IMR-90 (cell line): ENCODE results near the gene SLC48A1. TPM values are rescaled to one million over a fixed set of nuclear protein-coding genes. Genes with fewer than 3 reads are reported as not detected.

ENCODE experiments used
- ATAC-seq: fragments of 200-7000 bp; cut with Tn5 transposase; 2 replicates; pipeline ENCODE4 v1.9.1; 2020; ENCODE audit warnings: low read depth, mild to moderate bottlenecking, moderate library complexity
- BruUV-seq: library from RNA; stranded (reverse); fragments of 400-500 nt; replicated peaks from 2 replicates; lab custom pipeline; 2021; lab: Mats Ljungman, UMichigan
- CTCF ChIA-PET: fragments of 300-600 bp; formaldehyde crosslinking; extraction: SDS; loops from one replicate; lab custom pipeline; 2021; ENCODE audit warnings: antibody characterized with exemption; lab: Yijun Ruan, JAX
- POLR2A ChIA-PET: fragments of 300-600 bp; sonication (Branson Sonifier 250); formaldehyde crosslinking; loops from one replicate; lab custom pipeline; 2022; ENCODE audit warnings: antibody characterized with exemption; ENCODE audit not compliant: unreplicated experiment; lab: Charles Lee
- DNase-seq: peaks from one replicate; pipeline ENCODE4 v3.0.0; 2013
- H2AFZ ChIP-seq: replicated peaks from 2 replicates; pipeline ENCODE3; 2013; ENCODE audit warnings: low read length, mild to moderate bottlenecking; ENCODE audit not compliant: poor library complexity
- H2AK5ac ChIP-seq: 2 replicates; pipeline ENCODE4 v1.6.1; 2013; ENCODE audit warnings: low read depth, low read length, inconsistent platforms
- H2AK9ac ChIP-seq: replicated peaks from 2 replicates; pipeline ENCODE3; 2013; ENCODE audit warnings: mild to moderate bottlenecking, low read depth, low read length, moderate library complexity; ENCODE audit not compliant: poor library complexity
- H2BK120ac ChIP-seq: 2 replicates; pipeline ENCODE4 v1.6.1; 2013; ENCODE audit warnings: low read depth, low read length, inconsistent platforms
- H2BK15ac ChIP-seq: 3 replicates; pipeline ENCODE4 v1.6.1; 2013; ENCODE audit warnings: low read depth, low read length, inconsistent platforms
- H2BK20ac ChIP-seq: 2 replicates; pipeline ENCODE4 v1.6.1; 2013; ENCODE audit warnings: low read depth, mild to moderate bottlenecking, inconsistent platforms, low read length, moderate library complexity
- H2BK5ac ChIP-seq: 2 replicates; pipeline ENCODE4 v1.6.1; 2013; ENCODE audit warnings: mild to moderate bottlenecking, low read depth, low read length, inconsistent platforms; ENCODE audit not compliant: poor library complexity, severe bottlenecking
- H3K14ac ChIP-seq: replicated peaks from 2 replicates; pipeline ENCODE4 v1.6.1; 2013; ENCODE audit warnings: low read depth, low read length, inconsistent platforms
- H3K18ac ChIP-seq: 2 replicates; pipeline ENCODE4 v1.6.1; 2013; ENCODE audit warnings: low read depth, low read length, control low read depth
- H3K23ac ChIP-seq: 2 replicates; pipeline ENCODE4 v1.6.1; 2013; ENCODE audit warnings: low read depth, low read length, inconsistent platforms
- H3K27ac ChIP-seq: 2 replicates; pipeline ENCODE4 v1.5.1; 2013; ENCODE audit warnings: mild to moderate bottlenecking, control low read depth, low read length; ENCODE audit not compliant: insufficient read depth
- H3K27me3 ChIP-seq: 2 replicates; pipeline ENCODE4 v1.6.1; 2013; ENCODE audit warnings: low read length; ENCODE audit not compliant: control insufficient read depth, insufficient read depth
- H3K36me3 ChIP-seq: 2 replicates; pipeline ENCODE4 v1.6.1; 2013; ENCODE audit warnings: low read length, mixed read lengths; ENCODE audit not compliant: control insufficient read depth, insufficient read depth
- H3K4ac ChIP-seq: 2 replicates; pipeline ENCODE4 v1.6.1; 2013; ENCODE audit warnings: low read depth, low read length, inconsistent platforms
- H3K4me1 ChIP-seq: 2 replicates; pipeline ENCODE4 v1.6.1; 2013; ENCODE audit warnings: low read length, mixed read lengths; ENCODE audit not compliant: control insufficient read depth, insufficient read depth
- H3K4me2 ChIP-seq: 2 replicates; pipeline ENCODE4 v1.6.1; 2013; ENCODE audit warnings: low read depth, mild to moderate bottlenecking, control low read depth, low read length, moderate library complexity
- H3K4me3 ChIP-seq: 2 replicates; pipeline ENCODE4 v1.5.1; 2013; ENCODE audit warnings: low read depth, mild to moderate bottlenecking, control low read depth, low read length, moderate library complexity; ENCODE audit not compliant: insufficient read depth
- H3K56ac ChIP-seq: 2 replicates; pipeline ENCODE4 v1.6.1; 2013; ENCODE audit warnings: low read length, inconsistent platforms; ENCODE audit not compliant: insufficient read depth; ENCODE audit errors: extremely low read depth
- H3K79me1 ChIP-seq, 2 experiments: 2 replicates each; pipeline ENCODE4 v1.6.1; 2013; ENCODE audit warnings: low read length in 2 of 2, inconsistent platforms in 1 of 2, low read depth in 1 of 2
- H3K9ac ChIP-seq: 2 replicates; pipeline ENCODE4 v1.6.1; 2013; ENCODE audit warnings: low read depth, low read length, control low read depth
- H3K9me1 ChIP-seq: 2 replicates; pipeline ENCODE4 v1.6.1; 2013; ENCODE audit warnings: low read length, inconsistent platforms; ENCODE audit not compliant: insufficient read depth
- H3K9me3 ChIP-seq: 2 replicates; pipeline ENCODE4 v1.6.1; 2013; ENCODE audit warnings: low read length; ENCODE audit not compliant: control insufficient read depth, insufficient read depth
- H4K20me1 ChIP-seq: 2 replicates; pipeline ENCODE4 v1.6.1; 2013; ENCODE audit warnings: low read length, inconsistent platforms; ENCODE audit not compliant: insufficient read depth
- H4K5ac ChIP-seq: 2 replicates; pipeline ENCODE4 v1.6.1; 2013; ENCODE audit warnings: mild to moderate bottlenecking, low read depth, low read length, control low read depth
- H4K8ac ChIP-seq, 2 experiments: 2 replicates each; pipeline ENCODE4 v1.6.1; 2013; ENCODE audit warnings: low read depth in 2 of 2, low read length in 2 of 2, control low read depth in 1 of 2, inconsistent platforms in 1 of 2
- H4K91ac ChIP-seq: 2 replicates; pipeline ENCODE4 v1.6.1; 2013; ENCODE audit warnings: low read depth, low read length, inconsistent platforms; ENCODE audit not compliant: insufficient read depth
- BHLHE40 ChIP-seq: fragments of 150-350 bp; IDR thresholded peaks from 2 replicates; pipeline ENCODE4 v1.6.1; 2016; ENCODE audit warnings: mild to moderate bottlenecking, low read depth, low read length
- CHD1 ChIP-seq: IDR thresholded peaks from 2 replicates; pipeline ENCODE4 v1.6.1; 2012; ENCODE audit warnings: low read depth, low read length, improper control_type of control experiment
- FOS ChIP-seq: fragments of 150-350 bp; IDR thresholded peaks from 2 replicates; pipeline ENCODE4 v1.6.1; 2016; ENCODE audit warnings: low read depth, low read length
- MAFK ChIP-seq: IDR thresholded peaks from 2 replicates; pipeline ENCODE4 v1.6.1; 2012; ENCODE audit warnings: low read depth, low read length, improper control_type of control experiment
- MAZ ChIP-seq: IDR thresholded peaks from 2 replicates; pipeline ENCODE4 v1.6.1; 2012; ENCODE audit warnings: low read depth, mild to moderate bottlenecking, low read length, improper control_type of control experiment, moderate library complexity, borderline replicate concordance
- MXI1 ChIP-seq: IDR thresholded peaks from 2 replicates; pipeline ENCODE4 v1.6.1; 2012; ENCODE audit warnings: low read depth, mild to moderate bottlenecking, low read length, moderate library complexity, borderline replicate concordance
- RCOR1 ChIP-seq: IDR thresholded peaks from 2 replicates; pipeline ENCODE4 v1.6.1; 2012; ENCODE audit warnings: mild to moderate bottlenecking, low read length, improper control_type of control experiment; ENCODE audit not compliant: insufficient replicate concordance
- SMC3 ChIP-seq: fragments of 150-350 bp; IDR thresholded peaks from 2 replicates; pipeline ENCODE4 v1.6.1; 2016; ENCODE audit warnings: low read depth, mild to moderate bottlenecking, antibody characterized with exemption, low read length, moderate library complexity
- WGBS, 2 experiments: methylation state at CpG; one replicate each; pipeline versions ENCODE4 v1.1.5 to v1.1.7; 2013; ENCODE audit warnings: missing lambda C conversion rate in 2 of 2; ENCODE audit not compliant: insufficient read length in 1 of 2; ENCODE audit errors: extremely low coverage in 2 of 2; 5-methylcytosine and 5-hydroxymethylcytosine counted together
- dilution Hi-C: fragments of 300-500 bp; cut with HindIII; formaldehyde crosslinking; loops from one replicate; pipeline ENCODE4 v1.14.3; 2018; ENCODE audit warnings: low sequenced_read_pairs; ENCODE audit not compliant: unreplicated experiment
- in situ Hi-C: fragments of 300-500 bp; cut with MboI; formaldehyde crosslinking; loops from 3 replicates; pipeline ENCODE4 v1.14.3; 2019; ENCODE audit warnings: low sequenced_read_pairs, inconsistent platforms, mixed read lengths
- intact Hi-C: fragments of 100-400 bp; cut with micrococcal nuclease; formaldehyde crosslinking; loops from 2 replicates; pipeline ENCODE4 v1.10.0; 2022
- polyA plus RNA-seq, 3 experiments: library from polyadenylated mRNA; depleted of rRNA; stranded (reverse); fragments of >200 nt; gene quantifications; 2 replicates each; pipeline ENCODE4 v1.2.3, GENCODE V29; 2012; ENCODE audit warnings: low replicate concordance in 1 of 3
- total RNA-seq: library from RNA; depleted of rRNA; stranded (reverse); fragments of >200 nt; gene quantifications from 2 replicates; pipeline ENCODE4 v1.2.3, GENCODE V29; 2012
- TF ChIP-seq, protein P1 (sequence below): fragments of 150-350 bp; IDR thresholded peaks from 2 replicates; pipeline ENCODE4 v1.6.1; 2017; ENCODE audit warnings: mild to moderate bottlenecking, antibody characterized with exemption, low read length, low read depth
- TF ChIP-seq, protein P2 (sequence below): conservative IDR thresholded peaks from 2 replicates; pipeline ENCODE4 v1.5.1; 2012; ENCODE audit warnings: mild to moderate bottlenecking, low read depth, low read length, improper control_type of control experiment
- TF ChIP-seq, protein P3 (sequence below): fragments of 150-350 bp; IDR thresholded peaks from 2 replicates; pipeline ENCODE4 v1.6.1; 2016; ENCODE audit warnings: low read depth, mild to moderate bottlenecking, low read length, moderate library complexity, borderline replicate concordance

SLC48A1 gene
- total and polyA plus RNA-seq, 2 of the 4 experiments (the other 2 are of a cell fraction) = 4.8 to 5.9 TPM

DNA sequence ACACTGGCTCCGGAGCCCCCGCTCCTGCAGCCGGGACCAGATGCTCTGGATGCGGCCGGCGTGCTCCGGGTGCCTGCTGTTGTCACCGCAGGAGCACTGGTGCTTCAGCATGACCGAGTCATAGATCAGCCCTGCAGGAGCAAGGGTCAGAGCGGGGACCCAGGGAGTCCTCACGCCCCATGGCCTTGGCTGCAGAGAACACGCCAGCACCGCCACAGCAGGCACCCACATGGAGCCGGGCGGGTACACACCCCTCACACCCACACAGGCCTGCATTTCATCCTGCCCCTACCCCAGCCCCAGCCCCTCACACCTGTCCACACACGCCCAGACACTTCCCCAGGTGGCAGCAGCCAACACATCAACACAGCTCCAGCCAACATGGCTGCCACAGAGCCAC, 18.8 kb downstream of the SLC48A1 start:
- H3K9ac ChIP-seq = no peak overlapping the region
- no peak overlapping the region for H3K18ac ChIP-seq
- no peak overlapping the region for H3K4ac ChIP-seq
- H2AFZ ChIP-seq = peak overlapping the region; percentile 33
- DNase-seq = no peak
- intact Hi-C loops = no loop called here
- H2BK15ac ChIP-seq = no peak overlapping the region
- TF ChIP-seq, protein P1, sequence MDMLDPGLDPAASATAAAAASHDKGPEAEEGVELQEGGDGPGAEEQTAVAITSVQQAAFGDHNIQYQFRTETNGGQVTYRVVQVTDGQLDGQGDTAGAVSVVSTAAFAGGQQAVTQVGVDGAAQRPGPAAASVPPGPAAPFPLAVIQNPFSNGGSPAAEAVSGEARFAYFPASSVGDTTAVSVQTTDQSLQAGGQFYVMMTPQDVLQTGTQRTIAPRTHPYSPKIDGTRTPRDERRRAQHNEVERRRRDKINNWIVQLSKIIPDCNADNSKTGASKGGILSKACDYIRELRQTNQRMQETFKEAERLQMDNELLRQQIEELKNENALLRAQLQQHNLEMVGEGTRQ = no peak
- TF ChIP-seq MAZ (no peak), MAFK (no peak), BHLHE40 (no peak), SMC3 (no peak), FOS (no peak), CHD1 (no peak), MXI1 (no peak), RCOR1 (no peak)
- TF ChIP-seq, protein P2, sequence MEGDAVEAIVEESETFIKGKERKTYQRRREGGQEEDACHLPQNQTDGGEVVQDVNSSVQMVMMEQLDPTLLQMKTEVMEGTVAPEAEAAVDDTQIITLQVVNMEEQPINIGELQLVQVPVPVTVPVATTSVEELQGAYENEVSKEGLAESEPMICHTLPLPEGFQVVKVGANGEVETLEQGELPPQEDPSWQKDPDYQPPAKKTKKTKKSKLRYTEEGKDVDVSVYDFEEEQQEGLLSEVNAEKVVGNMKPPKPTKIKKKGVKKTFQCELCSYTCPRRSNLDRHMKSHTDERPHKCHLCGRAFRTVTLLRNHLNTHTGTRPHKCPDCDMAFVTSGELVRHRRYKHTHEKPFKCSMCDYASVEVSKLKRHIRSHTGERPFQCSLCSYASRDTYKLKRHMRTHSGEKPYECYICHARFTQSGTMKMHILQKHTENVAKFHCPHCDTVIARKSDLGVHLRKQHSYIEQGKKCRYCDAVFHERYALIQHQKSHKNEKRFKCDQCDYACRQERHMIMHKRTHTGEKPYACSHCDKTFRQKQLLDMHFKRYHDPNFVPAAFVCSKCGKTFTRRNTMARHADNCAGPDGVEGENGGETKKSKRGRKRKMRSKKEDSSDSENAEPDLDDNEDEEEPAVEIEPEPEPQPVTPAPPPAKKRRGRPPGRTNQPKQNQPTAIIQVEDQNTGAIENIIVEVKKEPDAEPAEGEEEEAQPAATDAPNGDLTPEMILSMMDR = no peak
- TF ChIP-seq, protein P3, sequence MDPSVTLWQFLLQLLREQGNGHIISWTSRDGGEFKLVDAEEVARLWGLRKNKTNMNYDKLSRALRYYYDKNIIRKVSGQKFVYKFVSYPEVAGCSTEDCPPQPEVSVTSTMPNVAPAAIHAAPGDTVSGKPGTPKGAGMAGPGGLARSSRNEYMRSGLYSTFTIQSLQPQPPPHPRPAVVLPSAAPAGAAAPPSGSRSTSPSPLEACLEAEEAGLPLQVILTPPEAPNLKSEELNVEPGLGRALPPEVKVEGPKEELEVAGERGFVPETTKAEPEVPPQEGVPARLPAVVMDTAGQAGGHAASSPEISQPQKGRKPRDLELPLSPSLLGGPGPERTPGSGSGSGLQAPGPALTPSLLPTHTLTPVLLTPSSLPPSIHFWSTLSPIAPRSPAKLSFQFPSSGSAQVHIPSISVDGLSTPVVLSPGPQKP = no peak
- H2BK120ac ChIP-seq = no peak overlapping the region
- peaks cover 15% of the 10 kb centered on the region; the same call in 1 of the 2 replicates for H4K20me1 ChIP-seq
- dilution Hi-C loops = no loop called here
- no peak overlapping the region for H3K4me2 ChIP-seq
- peaks cover 0 to 31% of the 10 kb centered on the region in 2 experiments for H3K79me1 ChIP-seq
- no peak overlapping the region for H3K56ac ChIP-seq
- no peak overlapping the region for H2AK9ac ChIP-seq
- in situ Hi-C loops = no loop called here
- no peak overlapping the region for H4K5ac ChIP-seq
- H3K36me3 ChIP-seq = peaks cover 83% of the 10 kb centered on the region
- no peak overlapping the region for H3K23ac ChIP-seq
- H2AK5ac ChIP-seq = no peak overlapping the region
- H4K8ac ChIP-seq = no peak overlapping the region
- H4K91ac ChIP-seq = no peak overlapping the region
- ChIA-PET POLR2A (no interaction called here), CTCF (interaction anchor here (1.3 kb wide), 1 partner anchor 46 kb away, joined by 4 read pairs; no protein-coding TSS in a partner anchor)
- ATAC-seq = no peak
- H3K27me3 ChIP-seq = no peaks in the 10 kb centered on the region
- no peaks in the 10 kb centered on the region for H3K9me3 ChIP-seq
- no TSS peak for BruUV-seq
- H3K4me3 ChIP-seq = no peak overlapping the region
- H2BK5ac ChIP-seq = no peak overlapping the region
- no peaks in the 10 kb centered on the region for H3K4me1 ChIP-seq
- H3K14ac ChIP-seq = no peak overlapping the region
- no peak overlapping the region for H2BK20ac ChIP-seq
- no peak overlapping the region for H3K27ac ChIP-seq
- no peaks in the 10 kb centered on the region for H3K9me1 ChIP-seq
- 80% methylated on average over 2 of the region's 16 CpGs; no CpG with 5 or more reads in 1 of the 2 experiments for WGBS, 2 experiments
